HG03139 (cell line): Measurements from ENCODE around the gene LY6G5B.

Source experiments
- ATAC-seq: cut with Tn5 transposase; IDR thresholded peaks from one replicate; pipeline ENCODE4 v1.9.1; 2021; ENCODE audit not compliant: unreplicated experiment

The LY6G5B gene

DNA sequence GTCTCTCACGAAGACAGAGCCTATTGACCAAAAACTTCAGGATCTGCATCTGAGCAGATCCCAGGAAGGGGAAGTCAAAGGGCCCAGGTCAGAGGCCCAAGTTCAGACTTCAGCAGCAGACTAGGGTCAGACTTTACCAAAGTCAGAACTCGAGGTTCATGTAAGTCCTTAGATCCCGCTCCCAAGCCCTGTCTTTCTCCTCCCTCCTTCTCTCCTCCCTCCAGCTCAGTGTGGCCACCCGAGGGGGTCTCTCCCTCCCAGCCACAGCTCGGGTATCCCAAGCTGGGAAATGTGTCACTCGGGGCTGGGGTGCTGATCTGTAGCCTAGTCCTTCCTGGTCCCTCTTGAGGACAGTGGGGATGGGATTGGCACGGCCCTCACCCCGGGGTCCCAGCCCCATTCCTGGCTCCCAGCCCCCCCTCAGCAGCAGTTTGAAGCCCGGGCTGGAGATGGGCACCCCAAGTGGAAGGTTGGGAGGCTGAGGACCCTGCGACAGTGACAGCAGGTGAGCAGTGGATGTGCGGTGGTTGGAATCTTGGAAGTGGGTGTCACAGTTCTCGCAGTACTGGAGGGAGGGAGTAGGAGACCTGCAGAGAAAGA, 7.6 kb upstream of the LY6G5B start:
- no peak for ATAC-seq

DNA sequence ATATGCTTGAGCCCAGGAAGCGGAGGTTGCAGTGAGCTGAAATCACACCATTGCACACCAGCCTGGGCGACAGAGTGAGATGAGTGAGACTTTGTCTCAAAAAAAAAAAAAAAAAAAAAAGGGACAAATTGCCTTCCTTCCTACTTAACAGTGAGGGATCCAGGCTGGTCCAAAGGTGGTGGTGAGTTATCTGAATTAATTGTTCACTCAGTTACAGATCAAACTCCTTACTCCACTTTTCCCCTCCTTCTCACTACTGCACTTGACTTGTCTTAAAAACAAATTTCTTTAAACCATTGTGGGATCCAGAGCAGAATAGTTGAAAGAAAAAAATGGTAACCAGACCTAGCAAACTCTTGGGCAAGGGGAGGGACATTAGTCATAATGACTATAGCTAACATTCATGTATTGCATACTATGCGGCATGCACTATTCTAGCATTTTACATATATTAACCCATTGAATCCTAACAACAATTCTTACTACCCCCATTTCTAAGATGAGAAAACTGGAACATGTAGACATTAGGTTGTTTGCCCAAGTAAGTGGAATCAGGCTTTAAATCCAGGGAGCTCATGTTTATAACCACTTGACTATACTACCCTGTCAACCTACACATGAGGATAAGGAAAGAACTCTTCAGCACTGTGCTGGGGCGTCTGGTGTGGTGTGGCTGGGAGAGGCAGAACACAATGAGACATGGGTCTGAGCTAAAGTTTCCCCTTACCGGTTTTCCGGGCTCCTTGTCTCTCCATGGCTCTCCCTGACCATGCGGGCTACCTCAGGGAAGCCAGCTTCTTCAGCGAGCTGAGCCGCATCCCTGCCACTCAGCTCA, 6.4 kb upstream of the LY6G5B start:
- no peak for ATAC-seq

DNA sequence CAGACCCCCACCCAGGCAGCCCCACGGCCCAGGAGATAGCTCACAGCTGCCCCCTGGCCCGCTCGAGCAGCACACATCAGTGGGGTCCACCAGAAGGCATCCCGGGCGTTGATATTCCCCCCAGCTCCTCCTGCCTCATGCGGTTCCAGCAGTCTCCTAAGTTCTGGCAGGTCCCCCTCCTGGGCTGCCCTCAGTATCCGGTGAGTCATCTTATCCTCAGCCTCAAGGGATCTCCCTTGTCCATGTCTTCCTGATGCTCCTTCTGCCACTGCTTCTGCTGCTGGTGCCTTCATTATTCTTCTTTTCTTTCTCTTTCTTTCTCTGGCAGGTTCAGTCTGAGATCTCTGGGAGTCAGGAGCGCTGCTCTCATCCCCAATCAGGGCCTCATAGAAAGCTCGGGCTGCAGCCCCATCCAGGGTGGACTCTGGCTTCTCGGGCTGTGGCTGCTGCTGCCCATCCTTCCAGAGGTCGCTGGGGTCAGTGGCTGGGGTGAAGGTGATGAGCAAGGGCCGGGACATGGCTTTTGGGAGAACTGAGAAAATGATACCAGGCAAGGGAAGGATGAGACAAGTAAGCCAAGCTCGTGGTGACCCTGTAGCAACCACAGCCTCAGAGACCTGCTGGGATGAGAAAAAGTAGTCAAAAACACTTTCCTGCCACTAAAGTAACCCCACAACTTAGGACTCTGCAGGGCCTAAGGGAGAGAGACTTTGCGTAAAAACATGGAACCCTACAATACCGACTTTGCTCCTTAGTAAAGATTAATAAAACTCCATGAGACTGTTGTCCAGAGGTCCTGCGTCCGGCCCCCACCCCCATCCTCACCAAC, 5.6 kb upstream of the LY6G5B start:
- ATAC-seq, result no peak

DNA sequence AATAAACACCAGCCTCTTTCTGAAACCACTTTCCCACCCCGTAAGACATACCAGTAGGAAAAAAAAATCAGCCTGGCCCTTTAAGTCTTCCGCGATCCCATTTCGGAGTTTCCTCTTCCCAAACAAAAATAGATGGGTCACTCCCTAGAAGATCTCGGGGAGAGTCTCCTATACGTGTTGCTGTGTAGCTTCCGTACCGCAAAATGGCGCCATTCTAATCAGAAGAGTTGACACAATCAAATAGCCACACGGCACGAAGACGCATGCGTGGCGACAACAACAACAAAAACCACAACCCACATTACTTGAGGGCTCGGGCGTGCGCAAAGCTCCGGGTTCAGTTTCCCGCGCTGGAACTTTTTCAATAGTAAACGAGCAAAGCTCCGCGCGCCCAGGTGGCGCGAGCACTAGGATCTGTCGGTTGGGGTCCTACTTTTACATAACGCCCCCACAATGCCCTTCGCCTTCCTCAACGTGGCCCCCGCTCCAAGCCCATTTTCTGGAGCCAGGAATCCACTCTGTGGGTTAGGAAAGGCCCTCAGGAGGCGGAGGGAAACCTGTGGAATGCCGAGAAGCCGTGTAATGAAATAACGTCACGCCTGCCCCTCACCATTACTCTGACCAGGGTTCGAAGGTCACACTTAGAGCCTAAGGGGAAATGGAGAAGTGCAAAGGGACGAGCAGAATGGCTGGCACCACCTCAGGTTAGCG, 4.8 kb upstream of the LY6G5B start, which contains the start of gene GPANK1:
TSS of gene GPANK1 (minus strand) at position 208 of the 711 bp plus-strand sequence. CDS start 519 bp downstream, outside the sequence.
- peak; percentile 26 for ATAC-seq

DNA sequence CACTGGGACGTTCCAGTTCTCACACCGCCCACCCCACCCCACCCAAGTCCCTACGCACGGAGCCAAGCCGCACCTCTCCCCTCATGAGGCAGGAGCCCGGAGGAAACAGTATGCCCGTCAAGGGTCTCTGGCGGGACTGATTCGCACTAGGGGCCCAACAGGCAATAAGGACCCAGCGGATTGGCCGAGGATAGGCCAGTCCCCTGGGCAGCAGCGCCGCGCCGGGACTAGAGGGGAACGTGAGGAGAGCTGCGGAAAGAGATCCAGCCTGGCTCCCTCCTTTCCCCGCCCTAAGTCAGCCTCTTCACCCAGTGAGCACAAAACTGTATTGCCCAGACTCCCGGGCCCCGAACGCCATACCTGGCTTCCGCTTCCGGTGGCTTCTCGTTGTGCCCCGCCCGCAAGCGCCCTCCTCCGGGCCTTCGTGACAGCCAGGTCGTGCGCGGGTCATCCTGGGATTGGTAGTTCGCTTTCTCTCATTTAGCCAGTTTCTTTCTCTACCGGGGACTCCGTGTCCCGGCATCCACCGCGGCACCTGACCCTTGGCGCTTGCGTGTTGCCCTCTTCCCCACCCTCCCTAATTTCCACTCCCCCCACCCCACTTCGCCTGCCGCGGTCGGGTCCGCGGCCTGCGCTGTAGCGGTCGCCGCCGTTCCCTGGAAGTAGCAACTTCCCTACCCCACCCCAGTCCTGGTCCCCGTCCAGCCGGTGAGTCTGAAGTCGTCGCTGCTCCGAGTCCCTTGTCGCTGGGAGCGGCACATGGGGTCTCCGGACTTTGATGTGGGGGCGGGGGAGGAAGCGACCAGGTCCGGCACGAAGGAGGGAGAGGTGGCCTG, 4.1 kb upstream of the LY6G5B start, which contains the start of gene CSNK2B:
TSS of gene CSNK2B (plus strand) at position 580 of the 836 bp plus-strand sequence. CDS start 752 bp downstream, outside the sequence.
- peak; percentile 61 for ATAC-seq

DNA sequence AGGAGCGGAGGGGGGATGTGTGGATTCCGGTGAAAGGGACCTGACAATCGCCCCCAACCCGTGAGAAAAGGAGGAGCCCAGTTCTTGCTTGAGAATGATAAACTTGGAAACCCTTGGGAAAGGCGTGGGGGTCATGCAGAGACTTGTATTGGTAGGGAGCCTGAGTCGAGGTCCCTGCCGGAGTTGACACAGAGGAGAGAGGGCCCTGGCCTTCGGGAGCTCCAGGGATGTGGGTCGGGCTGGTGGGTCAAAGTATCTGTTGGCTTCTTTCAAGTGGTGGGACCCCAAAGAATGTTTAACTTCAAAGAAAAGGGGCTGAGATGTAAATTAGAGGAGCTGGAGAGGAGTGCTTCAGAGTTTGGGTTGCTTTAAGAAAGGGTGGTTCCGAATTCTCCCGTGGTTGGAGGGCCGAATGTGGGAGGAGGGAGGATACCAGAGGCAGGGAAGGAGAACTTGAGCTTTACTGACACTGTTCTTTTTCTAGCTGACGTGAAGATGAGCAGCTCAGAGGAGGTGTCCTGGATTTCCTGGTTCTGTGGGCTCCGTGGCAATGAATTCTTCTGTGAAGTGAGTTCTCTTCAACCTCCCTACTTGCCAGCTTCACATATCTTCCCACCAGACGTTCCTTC, 3.3 kb upstream of the LY6G5B start:
- ATAC-seq, result no peak

DNA sequence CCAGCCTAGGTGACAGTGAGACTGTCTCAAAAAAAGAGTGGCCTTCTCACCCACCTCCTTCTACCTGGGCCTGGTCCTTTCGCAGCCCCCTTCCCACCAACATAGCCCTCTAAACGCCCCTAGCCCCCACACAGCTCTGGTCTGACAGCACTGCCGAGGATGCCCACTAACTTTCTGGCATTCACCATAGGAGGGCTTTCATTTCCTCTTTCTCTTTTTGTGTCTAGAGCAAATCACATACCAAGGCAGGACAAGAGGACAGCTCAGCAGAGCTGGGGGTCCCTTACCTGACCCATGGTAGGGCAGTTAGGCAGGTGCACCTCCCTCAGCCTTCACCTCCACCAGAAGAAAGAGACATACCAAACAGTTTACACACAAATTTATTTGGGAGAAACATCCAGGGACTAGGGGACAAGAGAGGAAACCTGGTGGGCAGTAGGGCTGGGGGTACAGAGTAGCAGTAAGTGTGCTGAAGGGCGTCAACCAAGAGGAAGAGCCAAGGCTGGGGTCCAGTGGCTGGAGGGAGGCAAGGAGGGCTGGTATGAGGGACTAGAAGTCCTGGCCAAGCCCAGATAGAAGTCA, 6.6 kb downstream of the LY6G5B start:
- ATAC-seq, result no peak

DNA sequence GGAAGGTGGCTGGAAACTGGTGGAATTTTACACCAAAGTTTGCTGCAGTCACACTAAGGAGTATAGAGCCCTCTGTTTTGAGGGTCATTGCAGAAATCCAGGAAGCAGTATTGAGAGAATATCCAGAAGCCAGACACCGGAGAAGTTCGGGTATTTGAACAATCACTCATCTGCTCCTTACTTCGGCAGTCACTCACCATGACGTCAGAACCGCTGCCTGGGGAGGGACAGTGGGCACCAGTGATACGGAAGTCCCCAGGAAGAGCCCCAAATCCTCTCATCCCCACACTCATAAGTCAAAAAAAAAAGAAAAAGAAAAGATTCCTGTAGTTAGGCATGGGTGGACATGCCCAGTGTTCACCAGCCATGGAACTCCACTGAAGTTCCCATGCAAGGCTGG, 7.1 kb downstream of the LY6G5B start:
- ATAC-seq, result no peak

DNA sequence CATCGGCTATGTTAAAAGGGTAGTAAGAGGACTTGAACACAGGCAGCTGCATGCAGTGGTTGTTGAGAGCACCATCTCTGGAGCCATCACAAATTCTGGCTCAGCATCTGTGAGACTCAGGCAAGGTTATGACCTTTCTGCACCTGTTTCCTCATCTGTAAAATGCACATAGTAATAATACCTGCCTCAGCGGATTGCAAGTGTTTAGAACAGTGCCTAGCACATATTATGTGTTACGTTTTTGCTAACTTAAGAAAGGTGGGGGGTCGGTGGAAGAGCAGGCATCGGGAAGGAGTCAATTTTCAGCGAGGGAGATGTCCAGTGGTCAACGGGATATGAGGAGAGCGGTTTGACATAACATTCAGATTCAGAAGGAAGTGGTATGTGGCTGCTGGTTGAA, 8.2 kb downstream of the LY6G5B start:
- no peak for ATAC-seq

DNA sequence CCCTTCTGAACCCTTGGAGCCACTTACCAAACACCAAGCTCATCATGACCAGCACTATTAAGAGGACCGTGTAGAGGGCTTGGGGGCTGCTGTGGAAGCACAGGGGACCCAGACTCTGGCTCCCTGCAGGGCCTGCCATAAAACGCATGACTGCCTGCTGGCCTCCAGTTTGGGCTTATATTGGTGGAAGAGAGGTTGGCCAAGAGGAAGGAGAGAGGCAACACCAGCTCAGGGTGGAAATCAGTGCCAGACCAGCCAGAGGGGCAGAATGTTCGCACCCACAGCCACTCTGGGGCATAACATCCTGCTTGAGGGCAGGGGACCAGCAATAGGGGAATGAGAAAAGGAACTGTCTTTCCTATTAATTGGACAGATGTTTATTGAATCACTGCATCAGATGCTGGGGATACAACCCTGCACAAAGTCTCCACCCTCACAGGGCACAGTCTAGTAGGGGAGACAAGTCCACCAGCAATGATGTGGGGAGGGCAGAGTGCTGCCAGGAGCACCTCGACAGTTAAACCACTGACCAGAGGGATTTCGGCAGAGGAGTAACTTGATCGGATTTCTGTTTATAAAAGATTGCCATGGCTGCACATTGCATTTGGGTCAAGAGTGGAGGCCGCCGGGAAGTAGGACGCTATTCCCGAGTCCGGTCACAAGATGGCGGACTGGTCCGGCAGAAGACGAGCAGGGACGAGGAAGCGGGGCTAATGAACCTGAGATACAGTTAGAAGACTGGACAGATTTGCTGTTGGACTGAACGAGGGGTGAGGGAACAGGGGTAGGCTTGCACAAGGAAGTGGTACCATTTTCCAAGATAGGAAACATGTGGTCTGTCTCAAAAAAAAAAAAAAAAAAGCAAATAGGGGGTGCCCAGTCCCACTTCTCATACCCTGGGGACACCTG, 10.7 kb downstream of the LY6G5B start, which contains the start of gene LY6G5C:
TSS of gene LY6G5C (minus strand) at position 842 of the 909 bp plus-strand sequence. CDS start at position 148, 694 bp downstream.
- ATAC-seq, result no peak

DNA sequence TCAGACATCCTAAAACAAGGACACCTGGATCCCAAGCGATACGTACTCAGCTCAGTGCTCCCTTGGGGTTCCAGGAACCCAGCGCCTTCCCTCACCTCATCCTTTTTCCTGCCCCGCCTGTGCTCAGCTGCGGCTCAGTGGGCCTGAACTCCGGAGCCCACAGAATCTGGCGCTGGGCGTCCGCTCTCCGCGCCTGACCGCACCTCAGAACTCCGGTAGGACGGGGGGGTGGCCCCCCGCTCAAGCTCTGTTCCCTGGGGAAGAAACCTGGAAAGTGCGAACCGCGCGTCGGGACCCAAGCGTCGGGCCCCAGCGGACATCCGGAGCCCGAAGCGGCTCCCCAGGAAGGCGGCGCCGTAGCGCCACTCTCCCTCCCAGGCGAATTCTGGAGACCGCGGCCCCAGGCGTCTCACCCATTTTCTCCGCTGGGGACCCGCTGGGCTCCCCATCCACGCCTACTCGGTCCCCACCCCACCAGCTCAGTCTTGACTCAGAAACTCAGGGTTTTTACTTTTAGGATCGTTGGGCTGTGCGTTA, 11.4 kb downstream of the LY6G5B start:
- no peak for ATAC-seq

DNA sequence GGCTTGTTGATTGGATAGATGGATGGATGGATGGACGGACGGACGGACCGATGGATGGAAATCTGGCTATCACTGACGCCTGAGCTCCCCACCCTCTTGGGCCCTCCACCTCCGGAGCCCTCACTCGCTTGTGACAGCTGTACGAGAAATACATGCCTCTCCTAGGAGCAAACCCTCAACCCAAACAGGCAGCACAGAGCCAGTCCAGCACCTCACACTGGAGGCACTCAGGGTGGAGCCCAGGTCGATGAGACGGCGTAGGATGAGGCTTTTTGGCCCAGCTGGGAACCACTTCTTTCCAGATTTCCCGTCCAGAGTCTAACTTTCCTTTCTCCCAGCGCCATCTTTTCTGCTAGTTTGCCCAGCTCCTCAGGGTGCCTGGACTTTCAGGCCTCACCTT, 13.8 kb downstream of the LY6G5B start:
- ATAC-seq, result no peak

DNA sequence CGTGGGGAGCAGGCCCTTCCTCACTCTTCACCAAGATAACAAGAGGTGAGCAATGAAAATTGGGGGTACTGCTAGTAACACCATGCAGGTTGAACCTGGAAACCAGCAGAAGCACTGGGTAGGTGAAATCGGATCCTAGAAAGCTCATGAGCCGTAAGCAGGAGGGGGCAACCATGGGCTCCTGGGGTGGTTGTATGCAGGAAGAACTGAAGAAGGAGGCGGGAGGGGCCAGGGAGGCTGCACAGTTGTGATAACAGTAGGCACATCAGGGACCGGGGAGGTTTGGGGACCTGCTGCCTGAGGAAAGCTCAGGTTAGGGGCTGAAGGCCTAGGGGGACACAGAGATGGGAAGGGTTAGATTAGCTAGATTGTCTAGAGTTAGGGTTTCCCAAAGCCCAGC, 16.7 kb downstream of the LY6G5B start:
- no peak for ATAC-seq

DNA sequence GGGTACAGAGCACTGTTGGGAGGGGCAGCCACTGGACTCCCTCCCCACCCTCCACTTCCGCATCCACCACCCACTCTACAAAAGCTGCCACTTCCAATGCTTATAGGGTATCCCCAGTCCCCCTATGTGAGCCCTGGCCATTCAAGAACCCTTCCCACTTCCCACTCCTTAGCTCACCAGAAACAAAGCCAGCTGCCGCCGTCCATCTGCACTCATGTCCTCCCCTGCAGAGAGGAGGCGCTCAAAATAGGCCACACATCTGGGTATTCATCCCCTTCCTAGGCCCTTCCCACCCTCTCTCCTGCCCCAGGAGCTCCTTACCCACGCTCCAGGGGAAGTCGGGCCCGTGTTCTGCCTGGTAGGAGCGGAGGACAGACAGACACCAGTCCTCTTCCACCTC, 17.5 kb downstream of the LY6G5B start:
- no peak for ATAC-seq

DNA sequence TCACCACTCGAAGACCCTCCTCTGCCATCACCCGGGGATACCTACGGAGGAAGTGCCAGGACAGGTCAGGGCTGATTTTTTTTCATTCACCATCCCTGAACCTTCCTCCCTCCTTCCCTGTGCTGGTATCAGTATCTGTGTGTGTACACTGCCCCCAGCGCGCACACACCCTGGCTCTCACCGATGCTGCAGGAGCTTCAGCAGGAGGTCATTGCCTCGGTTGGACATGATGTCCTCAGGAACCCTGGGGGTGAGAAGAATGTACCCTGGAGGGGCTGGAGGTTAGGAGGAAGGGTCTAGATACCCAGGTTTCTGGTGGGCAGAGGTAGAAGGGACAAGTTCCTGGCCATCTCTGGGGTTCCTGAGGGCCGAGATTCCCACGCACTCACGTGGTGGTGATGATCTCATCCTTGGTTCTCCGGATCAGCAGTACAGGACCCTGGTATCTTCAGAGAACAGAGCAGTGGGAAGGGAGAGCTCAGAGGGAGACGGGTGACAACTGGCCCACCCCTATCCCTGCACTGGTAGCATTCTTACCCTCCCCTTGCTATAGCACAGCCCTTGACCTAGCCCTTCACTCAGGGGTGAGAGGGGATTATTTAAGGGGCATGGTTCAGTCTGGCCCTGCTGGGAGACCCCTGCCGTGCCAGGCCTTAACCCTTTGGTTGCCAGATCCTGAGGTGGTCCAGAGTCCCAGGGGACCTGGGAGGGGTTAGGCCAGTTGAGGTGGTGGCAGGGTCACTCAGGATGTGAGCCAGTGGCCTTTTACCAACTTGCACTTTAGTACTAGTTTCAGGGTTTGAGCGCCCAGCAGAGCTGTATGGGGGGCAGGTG, 18.3 kb downstream of the LY6G5B start:
- ATAC-seq, result no peak

DNA sequence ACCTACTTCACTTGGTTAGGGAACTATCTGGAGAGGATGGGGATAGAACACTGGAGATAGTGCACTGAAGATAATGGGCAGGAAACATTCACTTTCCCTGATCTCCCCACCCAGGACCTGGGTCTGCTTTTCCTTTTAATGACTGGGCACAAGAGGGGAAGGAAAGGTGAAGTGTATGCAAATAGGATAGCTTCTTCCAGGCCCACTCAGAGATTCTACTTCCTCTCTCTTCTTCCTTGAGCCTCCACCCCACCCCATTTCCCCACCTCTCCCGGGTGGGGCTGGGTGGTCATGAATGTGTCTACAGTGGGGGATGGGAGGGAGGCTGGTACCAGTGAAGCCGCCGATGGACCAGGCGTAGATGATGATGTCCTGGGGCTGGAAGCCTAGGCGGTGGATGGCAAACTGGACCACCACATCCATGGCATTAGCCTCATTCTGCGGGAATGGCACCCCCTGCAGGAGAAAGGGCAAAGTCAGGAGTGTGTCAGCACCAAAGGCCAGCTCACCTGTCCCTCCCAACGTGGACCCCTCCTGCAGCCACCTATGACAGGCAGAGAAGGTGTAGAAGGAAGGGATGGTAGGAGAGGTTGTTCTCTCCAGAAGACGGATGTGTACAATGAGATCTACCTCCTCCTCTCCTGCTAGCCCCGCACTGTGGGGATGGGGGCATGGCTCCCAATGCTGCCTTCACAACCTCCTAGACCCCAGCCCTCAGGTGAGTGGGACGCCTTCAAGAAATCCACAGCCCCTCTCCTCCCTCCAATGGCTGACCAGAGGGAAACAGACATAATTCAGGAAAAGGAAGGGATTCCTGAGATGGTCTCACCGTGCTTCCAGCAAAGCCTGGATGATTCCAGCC, 19.7 kb downstream of the LY6G5B start:
- no peak for ATAC-seq
